ENCODE results near the gene MYH15. TPM values are rescaled to one million over a fixed set of nuclear protein-coding genes. Genes with fewer than 3 reads are reported as not detected.

The MYH15 gene
- total and polyA plus RNA-seq, 2 of the 8 experiments (the other 6 are each of a cell fraction or from before 2014, with no cell fraction given) = under 0.01 TPM; not detected in 1

DNA sequence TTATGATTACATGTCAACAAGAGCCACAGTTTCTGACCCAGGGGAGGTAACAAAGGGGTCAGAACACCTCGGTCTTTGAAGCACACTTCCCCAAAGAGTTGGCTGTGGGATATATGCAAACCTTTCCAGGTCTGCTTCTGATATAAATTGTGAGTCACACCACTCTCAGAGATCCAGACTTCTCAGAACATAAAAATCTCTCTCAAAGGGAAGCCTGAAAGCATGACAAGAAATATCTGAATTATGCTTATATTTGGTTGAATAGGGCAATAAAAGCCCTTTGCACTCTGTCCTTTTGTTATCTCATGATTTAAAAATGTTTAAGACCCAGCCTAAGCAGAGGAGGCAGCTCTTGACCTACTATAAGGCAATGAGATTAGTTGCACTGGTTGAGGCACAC, 56.8 kb downstream of the MYH15 start:
- Histone ChIP-seq H2BK20ac (ENCODE audit: low read length) (no peak overlapping the region), H3K18ac (ENCODE audit: extremely low read depth, low read length) (no peak overlapping the region), H3K23ac (ENCODE audit: insufficient read length) (no peak overlapping the region), H3K79me1 (ENCODE audit: low read depth, low read length) (no peaks in the 10 kb centered on the region), H3K14ac (ENCODE audit: insufficient read length) (no peak overlapping the region), H3K27me3 (replicated peaks in 1 of 4; ENCODE audit: control insufficient read depth in 3 of 4, extremely low read depth in 1 of 4, insufficient read depth in 3 of 4, low read length in 3 of 4) (no peaks in the 10 kb centered on the region), H3K27ac (ENCODE audit: low read depth, low read length) (no peak overlapping the region), H2AK5ac (ENCODE audit: low read depth, low read length) (no peak overlapping the region), H4K91ac (replicated peaks; ENCODE audit: insufficient read length, low read length) (no peak overlapping the region), H2BK12ac (ENCODE audit: low read depth, low read length) (no peak overlapping the region), H3K23me2 (ENCODE audit: low read depth, low read length) (no peaks in the 10 kb centered on the region), H4K8ac (ENCODE audit: extremely low read depth, insufficient read depth, low read length) (no peak overlapping the region), H3K56ac (replicated peaks; ENCODE audit: insufficient read length, low read depth, low read length) (no peak overlapping the region), H3K79me2 (ENCODE audit: control insufficient read depth in 1 of 2, insufficient read depth in 2 of 2, low read length in 2 of 2) (no peaks in the 10 kb centered on the region), H3K9me3 (ENCODE audit: insufficient read depth in 2 of 2, low read depth in 1 of 2, low read length in 1 of 2) (no peaks in the 10 kb centered on the region), H2AFZ (ENCODE audit: low read length) (no peak overlapping the region), H3K4me1 (replicated peaks in 1 of 4; ENCODE audit: control insufficient read depth in 3 of 4, insufficient read depth in 4 of 4, low read length in 3 of 4) (no peaks in the 10 kb centered on the region), H2BK120ac (replicated peaks; ENCODE audit: low read depth, low read length) (no peak overlapping the region), H3K9ac (replicated peaks in 1 of 4; ENCODE audit: extremely low read depth in 1 of 4, low read depth in 3 of 4, low read length in 3 of 4) (no peak overlapping the region), H3K36me3 (ENCODE audit: control insufficient read depth in 2 of 4, insufficient read depth in 4 of 4, low read length in 3 of 4) (no peaks in the 10 kb centered on the region), H3K4me2 (ENCODE audit: insufficient read depth in 1 of 2, low read depth in 2 of 2, low read length in 2 of 2) (no peak overlapping the region), H3K4me3 (ENCODE audit: extremely low read depth in 1 of 4, insufficient read depth in 2 of 4, low read depth in 3 of 4, low read length in 4 of 4) (no peak overlapping the region), H4K20me1 (replicated peaks in 1 of 2; ENCODE audit: control insufficient read depth in 1 of 2, insufficient read depth in 2 of 2, low read length in 2 of 2) (no peaks in the 10 kb centered on the region), H2BK15ac (ENCODE audit: low read length) (no peak overlapping the region), H4K5ac (ENCODE audit: insufficient read length, low read depth, low read length) (no peak overlapping the region), H2BK5ac (ENCODE audit: low read depth, low read length) (no peak overlapping the region), H3K4ac (replicated peaks; ENCODE audit: insufficient read length, low read depth, low read length) (no peak overlapping the region)
- WGBS, 2 experiments (ENCODE audit: extremely low coverage in 1 of 2, insufficient coverage in 1 of 2, insufficient read length in 1 of 2, insufficient replicate concordance in 2 of 2, low coverage in 1 of 2, low lambda C conversion rate in 2 of 2, missing lambda C conversion rate in 1 of 2) = 94% methylated on average over 1 of the region's 1 CpG; no CpG with 5 or more reads in 1 of the 2 experiments
- ChIA-PET POLR2A (ENCODE audit: partially characterized antibody) (no interaction called here), CTCF (ENCODE audit: partially characterized antibody) (no interaction called here)
- FAIRE-seq (no peak), DNase-seq (ENCODE audit: low read depth in 1 of 2, low spot score in 2 of 2) (no peak)
- TF ChIP-seq CBX5 (IDR thresholded peaks at IDR 0.05; ENCODE audit: low read depth, low read length) = no peak
- no peak for TF ChIP-seq POLR2A (IDR thresholded peaks at IDR 0.05; ENCODE audit: control extremely low read depth in 1 of 2, low read depth in 2 of 2, low read length in 2 of 2)
- TF ChIP-seq CHD2 (IDR thresholded peaks at IDR 0.05; ENCODE audit: low read length) = no peak
- TF ChIP-seq, protein P1, sequence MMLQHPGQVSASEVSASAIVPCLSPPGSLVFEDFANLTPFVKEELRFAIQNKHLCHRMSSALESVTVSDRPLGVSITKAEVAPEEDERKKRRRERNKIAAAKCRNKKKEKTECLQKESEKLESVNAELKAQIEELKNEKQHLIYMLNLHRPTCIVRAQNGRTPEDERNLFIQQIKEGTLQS (IDR thresholded peaks at IDR 0.05; ENCODE audit: insufficient read depth, low read depth, low read length) = no peak
- TF ChIP-seq RBBP5 (IDR thresholded peaks at IDR 0.05; ENCODE audit: borderline replicate concordance, low read depth, low read length) = no peak
- no peak for TF ChIP-seq NANOG (IDR thresholded peaks at IDR 0.05; ENCODE audit: insufficient read depth, low read depth, low read length, poor library complexity, severe bottlenecking)
- no peak for TF ChIP-seq SIRT6 (IDR thresholded peaks at IDR 0.05; ENCODE audit: low read length)
- TF ChIP-seq SP2 (IDR thresholded peaks at IDR 0.05; ENCODE audit: low read length) = no peak
- no peak for TF ChIP-seq MAFK (IDR thresholded peaks at IDR 0.05; ENCODE audit: low read depth, low read length)
- no peak for TF ChIP-seq CTBP2 (IDR thresholded peaks at IDR 0.05; ENCODE audit: borderline replicate concordance, insufficient read depth, insufficient read length, low read length)
- no peak for TF ChIP-seq BACH1 (IDR thresholded peaks at IDR 0.05; ENCODE audit: low read length)
- no peak for TF ChIP-seq RXRA (IDR thresholded peaks at IDR 0.05; ENCODE audit: insufficient read depth, low read depth, low read length)
- no peak for TF ChIP-seq SRF (IDR thresholded peaks at IDR 0.05; ENCODE audit: low read depth, low read length)
